Ishikawa (cell line): ENCODE data around the gene EP400.

Experiments used
- CEBPB ChIP-seq: IDR thresholded peaks from 2 replicates; pipeline ENCODE4 v1.6.1; 2012
- CREB1 ChIP-seq: IDR thresholded peaks from 2 replicates; pipeline ENCODE4 v1.6.1; 2012; ENCODE audit warnings: low read depth
- EGR1 ChIP-seq: IDR thresholded peaks from 2 replicates; pipeline ENCODE4 v1.6.1; 2012
- EP300 ChIP-seq: IDR thresholded peaks from 2 replicates; pipeline ENCODE4 v1.6.1; 2012; ENCODE audit warnings: borderline replicate concordance
- FOXM1 ChIP-seq: IDR thresholded peaks from 2 replicates; pipeline ENCODE4 v1.6.1; 2012; ENCODE audit warnings: low read depth, borderline replicate concordance
- MAX ChIP-seq: IDR thresholded peaks from 2 replicates; pipeline ENCODE4 v1.6.1; 2012
- NFIC ChIP-seq: IDR thresholded peaks from 2 replicates; pipeline ENCODE4 v1.6.1; 2012
- RAD21 ChIP-seq: IDR thresholded peaks from 2 replicates; pipeline ENCODE4 v1.6.1; 2012; ENCODE audit warnings: low read depth
- REST ChIP-seq: IDR thresholded peaks from 2 replicates; pipeline ENCODE4 v1.6.1; 2012; ENCODE audit warnings: low read depth, mild to moderate bottlenecking
- TAF1 ChIP-seq: IDR thresholded peaks from 2 replicates; pipeline ENCODE4 v1.6.1; 2012; ENCODE audit warnings: low read depth, mild to moderate bottlenecking
- TCF12 ChIP-seq: IDR thresholded peaks from 2 replicates; pipeline ENCODE4 v1.6.1; 2012; ENCODE audit warnings: low read depth
- TEAD4 ChIP-seq: IDR thresholded peaks from 2 replicates; pipeline ENCODE4 v1.6.1; 2012
- YY1 ChIP-seq: IDR thresholded peaks from 2 replicates; pipeline ENCODE4 v1.6.1; 2012; ENCODE audit warnings: low read depth
- ZBTB7A ChIP-seq: IDR thresholded peaks from 2 replicates; pipeline ENCODE4 v1.6.1; 2012; ENCODE audit warnings: low read depth
- TF ChIP-seq, protein P1 (sequence below): IDR thresholded peaks from 2 replicates; pipeline ENCODE4 v1.6.1; 2012

Gene EP400

GRCh38 chr12:131919366-131920156 is 30.2 kb upstream of the EP400 start:
- no peak for TF ChIP-seq REST
- no peak for TF ChIP-seq YY1
- no peak for TF ChIP-seq CREB1
- no peak for TF ChIP-seq MAX
- TF ChIP-seq RAD21: no peak
- TF ChIP-seq TCF12: no peak
- TF ChIP-seq ZBTB7A: no peak
- no peak for TF ChIP-seq CEBPB
- TF ChIP-seq EGR1: no peak
- no peak for TF ChIP-seq TAF1
- TF ChIP-seq EP300: no peak
- TF ChIP-seq FOXM1: no peak
- TF ChIP-seq NFIC: no peak
- TF ChIP-seq, protein P1, sequence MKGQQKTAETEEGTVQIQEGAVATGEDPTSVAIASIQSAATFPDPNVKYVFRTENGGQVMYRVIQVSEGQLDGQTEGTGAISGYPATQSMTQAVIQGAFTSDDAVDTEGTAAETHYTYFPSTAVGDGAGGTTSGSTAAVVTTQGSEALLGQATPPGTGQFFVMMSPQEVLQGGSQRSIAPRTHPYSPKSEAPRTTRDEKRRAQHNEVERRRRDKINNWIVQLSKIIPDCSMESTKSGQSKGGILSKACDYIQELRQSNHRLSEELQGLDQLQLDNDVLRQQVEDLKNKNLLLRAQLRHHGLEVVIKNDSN: no peak
- TF ChIP-seq TEAD4: no peak

GRCh38 chr12:131920157-131920508 is 29.6 kb upstream of the EP400 start:
- TF ChIP-seq TEAD4 (no peak), EP300 (no peak), TAF1 (no peak), YY1 (no peak), NFIC (no peak), CREB1 (no peak), CEBPB (no peak)

- TF ChIP-seq CEBPB (no peak), RAD21 (no peak), TCF12 (no peak), REST (no peak)
These were observed 28.6 kb upstream of the EP400 start for GRCh38 chr12:131920902-131921840.

DNA sequence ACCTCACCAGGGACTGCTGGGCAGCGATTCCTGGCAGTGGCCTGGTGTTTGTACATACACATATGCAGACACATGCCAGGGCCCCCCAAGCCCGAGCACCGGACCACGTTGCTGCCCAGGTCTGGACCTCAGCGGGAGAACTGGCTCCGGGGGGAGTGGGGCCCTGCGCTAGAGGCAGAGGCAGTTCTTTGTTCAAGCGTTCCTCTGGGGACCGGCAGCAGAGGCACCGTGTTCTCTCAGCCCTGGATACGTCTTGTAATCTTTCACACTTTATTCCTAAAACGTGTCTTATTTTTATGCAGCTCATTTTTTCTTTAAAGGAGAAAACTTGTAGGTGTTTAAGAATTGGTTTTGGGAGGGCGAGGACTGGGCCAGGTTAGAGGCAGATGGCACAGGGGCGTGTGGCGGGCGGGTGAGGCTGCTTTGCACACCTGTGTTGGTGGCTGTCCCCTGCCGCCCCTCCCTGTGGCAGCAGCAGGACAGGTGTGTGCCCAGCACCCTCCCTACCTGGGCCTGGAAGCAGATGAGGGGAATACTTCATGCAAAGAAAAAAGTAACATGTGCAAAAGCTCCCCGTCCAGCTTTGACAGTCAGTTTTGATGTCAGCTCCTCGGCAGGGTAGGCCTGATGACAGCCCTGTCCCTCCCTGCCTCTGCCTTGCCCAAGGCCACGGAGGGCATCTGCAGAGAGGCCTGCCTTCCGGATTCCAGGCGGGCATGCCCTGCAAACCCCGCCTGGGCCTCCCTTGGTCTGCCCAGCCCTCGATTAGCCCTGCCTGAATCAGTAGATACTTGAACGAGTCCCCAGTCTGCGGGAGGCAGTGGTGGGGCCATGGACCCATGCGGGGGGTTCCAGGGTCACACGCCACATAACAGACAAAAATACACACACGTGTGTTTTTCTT is 27.6 kb upstream of the EP400 start:
- TF ChIP-seq RAD21 (no peak), TEAD4 (no peak), NFIC (no peak), CREB1 (no peak), EP300 (no peak), YY1 (no peak), TAF1 (no peak), TCF12 (no peak), CEBPB (no peak), FOXM1 (no peak), EGR1 (no peak)
- TF ChIP-seq, protein P1: no peak

- TF ChIP-seq YY1: no peak
- TF ChIP-seq CEBPB: no peak
- TF ChIP-seq RAD21: no peak
These were observed 27.0 kb upstream of the EP400 start for GRCh38 chr12:131922772-131923171.
